ENCODE data around the gene POMGNT2.

The POMGNT2 gene

DNA sequence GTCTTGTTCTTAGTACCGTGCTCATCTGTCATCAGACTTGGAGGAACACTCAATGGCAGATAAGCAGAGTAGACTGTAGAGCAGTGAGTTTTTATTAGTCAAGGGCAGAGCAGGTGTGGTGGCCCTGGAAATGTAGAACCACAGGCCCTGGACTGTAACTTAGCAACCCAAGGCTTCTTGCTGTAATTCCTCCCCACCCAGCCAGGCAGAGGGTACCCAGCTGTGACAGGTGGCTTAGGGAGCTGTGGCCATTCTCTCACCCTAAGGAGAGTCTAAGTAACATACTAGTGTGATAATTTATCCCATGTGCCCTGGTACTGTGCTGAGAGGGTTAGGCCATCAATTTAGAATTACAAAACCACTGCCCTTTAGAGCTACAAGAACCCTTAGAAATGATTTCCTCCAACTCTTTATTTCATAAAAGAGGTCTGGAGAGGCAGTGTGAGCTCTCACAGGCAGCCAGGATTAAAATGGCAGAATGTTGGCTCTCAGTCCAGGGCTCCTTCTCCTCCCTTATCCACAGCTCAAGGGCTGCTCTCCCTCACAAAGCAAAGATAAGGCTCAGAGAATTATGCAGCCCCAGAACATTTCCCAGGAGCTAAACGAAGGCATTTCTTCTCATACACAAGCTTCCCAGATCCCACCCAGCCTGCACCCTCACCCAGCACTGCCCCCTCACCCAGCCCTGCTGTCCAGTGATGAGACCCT is 3.0 kb downstream of the POMGNT2 start:
- DNase-seq, result no peak

DNA sequence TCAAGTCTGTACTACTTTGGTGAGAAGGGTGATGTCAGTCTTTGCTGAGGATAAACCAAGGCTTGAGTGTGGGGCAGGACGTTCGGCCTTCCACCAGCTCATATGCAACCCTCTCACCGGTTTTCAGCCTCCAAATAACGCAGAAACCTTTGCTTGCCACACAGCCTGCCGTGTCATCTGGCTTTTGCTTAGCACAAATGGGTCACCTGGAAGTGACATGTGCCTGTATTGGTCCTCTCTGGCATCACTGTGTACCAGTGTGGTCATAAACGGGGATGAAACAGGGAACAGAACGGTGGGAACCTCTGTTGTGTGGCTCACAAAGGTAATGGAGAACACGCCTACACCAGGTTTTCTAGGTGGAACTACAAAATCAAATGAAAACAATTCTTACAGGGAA is 7.1 kb downstream of the POMGNT2 start:
- DNase-seq, result no peak

DNA sequence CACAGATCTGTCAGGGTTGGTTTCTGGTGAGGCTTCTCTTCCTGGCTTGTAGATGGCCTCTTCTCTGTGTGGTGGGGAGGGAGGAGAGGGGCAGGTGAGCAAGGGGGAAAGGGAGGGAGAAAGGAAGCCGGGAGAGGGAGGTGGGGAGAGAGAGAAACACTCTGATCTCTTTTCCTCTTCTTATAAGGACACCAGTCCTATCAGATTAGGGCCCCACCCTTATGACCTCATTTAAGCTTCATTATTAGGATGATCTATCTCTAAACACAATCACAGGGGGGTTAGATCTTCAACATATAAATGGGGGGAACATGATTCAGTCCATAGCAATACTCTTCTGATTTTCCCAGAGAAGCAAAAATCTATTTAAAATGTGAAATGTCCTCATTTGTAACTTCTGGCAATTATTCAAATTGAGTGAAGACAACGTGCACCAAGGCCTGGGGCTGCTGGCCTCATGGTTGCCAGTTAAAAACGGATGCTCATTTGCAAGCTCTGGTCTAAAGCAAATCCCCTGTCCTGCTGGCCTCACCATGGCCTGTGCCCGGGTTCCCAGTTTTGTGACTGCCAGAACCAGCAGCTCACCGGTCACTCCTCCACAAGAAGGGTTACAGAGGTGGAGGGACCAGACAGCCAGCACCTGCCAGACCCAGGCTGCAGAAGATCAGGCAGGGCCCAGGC is 8.3 kb downstream of the POMGNT2 start:
- DNase-seq, result no peak

DNA sequence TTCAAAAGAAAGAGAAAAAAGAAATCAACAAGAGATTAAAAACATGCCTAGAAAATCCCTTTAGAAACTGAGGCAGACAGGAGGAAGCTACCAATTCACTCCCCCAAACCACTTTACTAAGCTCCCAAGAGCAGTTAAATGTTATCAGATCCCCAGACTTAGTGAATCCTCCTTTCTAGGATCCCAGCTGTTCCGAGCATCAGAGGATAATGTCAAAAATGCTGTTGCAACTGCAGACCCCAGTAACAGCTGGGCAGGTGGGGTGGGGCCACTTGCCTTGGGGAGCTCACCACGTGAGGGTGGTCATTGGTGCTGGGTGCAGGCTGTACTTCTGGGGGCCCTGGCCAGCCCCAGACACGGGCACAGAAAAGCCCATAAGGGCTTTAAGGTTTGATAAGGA is 9.1 kb downstream of the POMGNT2 start:
- DNase-seq, result no peak

DNA sequence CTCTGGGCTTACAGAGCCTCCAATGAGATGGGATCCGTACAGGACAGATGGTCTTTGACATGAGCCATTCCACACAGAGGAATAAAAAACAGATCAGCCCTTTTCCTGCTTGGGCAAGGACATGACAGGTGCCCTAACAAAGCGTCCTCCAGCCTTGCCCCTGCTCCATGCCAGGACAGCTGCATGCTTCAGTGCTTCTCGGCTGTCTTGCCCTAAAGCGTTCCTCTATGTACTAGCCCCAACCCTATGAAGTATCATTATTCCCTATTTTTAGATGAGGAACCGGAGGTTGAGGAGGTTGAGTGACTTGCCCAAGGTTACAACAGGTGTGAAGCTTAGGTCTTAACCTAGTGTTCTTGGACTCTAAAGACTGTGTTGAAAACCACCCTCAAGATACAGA is 10.5 kb downstream of the POMGNT2 start:
- no peak for DNase-seq

DNA sequence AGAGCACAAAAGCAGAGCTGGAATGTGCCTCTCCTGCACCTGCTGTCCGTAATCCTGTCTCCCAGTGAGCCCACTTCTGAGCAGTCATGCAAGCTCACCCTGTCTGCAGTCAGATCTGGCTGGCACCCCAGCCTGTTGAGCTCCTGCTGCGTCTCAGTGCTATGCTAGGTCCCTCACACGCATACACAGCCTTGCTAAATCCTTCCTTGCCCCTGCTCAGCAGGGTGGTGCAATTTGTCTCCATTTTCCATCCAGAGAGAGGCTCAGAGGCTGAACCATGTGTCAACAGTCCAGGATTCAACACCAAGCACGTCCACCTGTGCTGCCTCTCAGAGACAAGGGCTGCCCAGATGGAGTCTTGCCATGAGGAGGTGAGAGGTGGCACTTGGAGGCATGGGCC is 11.0 kb downstream of the POMGNT2 start:
- no peak for DNase-seq

DNA sequence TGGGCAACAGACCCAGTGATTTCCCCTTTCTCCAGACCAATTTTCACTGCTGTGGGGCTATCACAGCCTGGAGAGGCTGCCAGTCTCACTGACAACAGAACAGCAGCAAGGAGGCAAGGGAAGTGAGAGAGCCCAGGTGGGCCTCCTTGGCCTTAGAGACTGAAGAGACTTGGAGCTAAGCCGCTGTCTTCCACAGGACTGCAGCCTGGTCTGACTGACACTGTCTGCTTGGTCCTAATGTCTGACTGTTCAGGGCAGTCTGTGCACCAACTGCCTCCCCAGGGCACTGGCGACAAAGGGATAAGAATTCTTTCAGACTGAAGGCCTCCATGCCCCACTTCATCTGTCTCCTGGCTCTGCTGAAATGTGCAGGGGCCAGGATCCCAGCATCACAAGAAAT is 11.5 kb downstream of the POMGNT2 start:
- DNase-seq, result no peak

DNA sequence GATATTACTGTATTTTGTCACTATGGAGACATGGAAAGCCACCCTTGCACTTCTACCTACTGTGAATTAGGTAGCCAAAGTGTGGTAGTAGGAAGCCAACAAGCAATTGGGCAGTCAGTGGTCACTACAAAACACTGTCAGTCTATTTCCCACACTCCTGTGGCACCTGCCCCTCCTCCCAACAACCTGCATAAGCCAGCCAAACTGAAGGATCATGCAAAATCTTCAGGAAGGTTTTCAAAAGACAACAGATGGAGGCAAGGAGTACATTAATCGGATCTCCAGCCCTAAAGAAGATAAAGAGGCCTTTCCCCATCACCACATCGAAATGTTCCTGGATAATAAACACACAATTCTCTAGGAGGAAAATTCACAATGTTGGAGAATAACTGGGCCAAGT is 11.9 kb downstream of the POMGNT2 start:
- DNase-seq, result no peak

DNA sequence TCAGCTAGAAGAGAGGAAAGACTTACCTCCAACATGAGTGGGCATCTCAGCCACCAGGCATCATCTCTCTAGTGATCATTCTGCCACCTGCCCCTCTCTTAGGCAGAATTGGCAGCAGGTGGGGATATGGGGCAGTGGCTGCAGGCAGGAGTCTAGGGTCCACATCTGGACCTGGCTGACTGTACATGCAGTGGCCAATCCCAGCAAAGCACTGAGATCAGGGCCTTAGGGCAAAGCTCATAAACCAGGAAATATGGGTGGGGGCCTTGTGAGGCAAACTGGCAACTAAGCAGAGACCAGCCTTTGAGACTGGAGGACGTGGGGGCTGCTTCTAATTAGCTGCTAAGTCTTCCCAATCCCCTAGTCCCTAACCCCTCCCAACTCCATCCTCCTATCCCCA is 12.9 kb downstream of the POMGNT2 start:
- DNase-seq, result no peak

DNA sequence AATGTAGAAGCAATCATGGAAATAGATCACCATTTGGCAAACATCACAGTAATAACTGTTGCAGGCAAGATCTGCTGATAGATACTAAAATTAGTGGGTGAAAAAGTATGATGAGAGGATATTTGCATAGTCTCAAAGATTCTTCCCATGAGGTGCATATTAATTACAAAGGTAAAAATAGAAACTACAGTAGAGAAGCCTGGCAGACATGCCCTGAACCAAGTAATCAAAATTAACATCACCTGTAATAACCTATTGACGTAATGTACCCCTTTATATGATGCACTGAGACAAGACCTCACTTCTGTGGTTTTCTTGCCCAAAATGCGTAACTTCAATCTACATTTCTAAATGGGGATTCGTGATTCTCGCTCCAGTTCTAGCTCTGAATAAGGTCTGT is 14.4 kb downstream of the POMGNT2 start:
- DNase-seq, result no peak

DNA sequence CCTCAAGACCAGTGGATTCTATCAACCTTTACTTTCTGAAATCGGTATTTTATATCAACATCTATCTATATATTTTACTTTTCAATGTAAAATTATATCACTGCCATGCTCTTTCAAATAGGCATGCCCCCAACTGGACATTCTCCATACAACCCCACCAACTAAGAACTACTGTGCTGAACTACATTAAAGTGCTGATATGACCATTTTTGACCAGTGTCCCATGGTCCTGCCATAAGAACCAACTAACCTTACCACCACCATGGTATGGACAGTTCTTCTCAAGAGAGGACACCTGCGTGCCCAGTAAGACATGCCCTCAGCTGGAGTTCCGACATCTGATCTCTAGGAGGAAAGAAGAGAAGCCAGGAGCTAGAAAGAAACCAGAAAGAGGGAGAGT is 15.6 kb downstream of the POMGNT2 start:
- no peak for DNase-seq

DNA sequence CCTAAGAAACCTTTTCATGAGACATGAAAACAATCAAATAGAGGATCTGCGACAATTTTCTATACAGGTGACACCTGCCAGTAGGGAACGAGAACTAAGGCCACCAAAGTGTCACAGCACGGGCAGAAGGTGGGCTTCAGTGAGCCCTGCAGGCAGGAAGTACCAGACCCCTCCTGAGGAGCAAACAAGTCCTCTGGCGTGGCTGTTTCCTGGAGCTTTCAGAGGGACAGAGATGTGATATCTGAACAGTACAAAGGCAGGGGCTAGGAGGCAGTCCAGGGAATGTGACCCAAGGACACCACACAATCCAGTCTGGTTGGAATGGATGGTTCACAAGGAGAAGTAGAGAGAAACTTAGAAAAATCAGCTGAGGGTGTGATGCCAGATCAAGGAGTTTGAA is 16.8 kb downstream of the POMGNT2 start:
- DNase-seq, result no peak

DNA sequence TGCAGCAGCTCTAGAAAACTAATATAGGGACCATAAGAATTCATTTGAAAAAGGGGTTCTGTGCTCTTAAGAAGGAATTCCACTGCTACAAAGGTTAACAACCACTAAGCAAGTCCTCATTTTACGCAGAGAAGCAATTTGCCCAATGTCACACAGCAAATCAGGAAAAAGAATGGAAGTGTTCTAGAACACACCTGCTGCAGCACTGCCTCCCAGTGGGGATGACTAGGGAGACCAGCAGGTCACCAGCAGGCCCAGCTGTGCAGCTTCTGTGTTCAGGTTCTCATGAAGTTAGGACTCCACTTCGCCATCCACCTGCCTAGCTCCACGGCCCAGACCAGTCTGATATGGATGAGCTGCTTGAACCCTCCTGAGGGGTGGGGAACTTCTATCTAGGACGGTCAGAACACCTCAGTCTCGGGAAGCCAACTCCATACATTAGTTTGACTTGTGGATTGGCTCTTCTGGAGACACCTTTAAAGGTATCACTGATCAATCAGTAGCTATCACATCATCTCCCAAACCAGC is 18.6 kb downstream of the POMGNT2 start:
- DNase-seq, result no peak

DNA sequence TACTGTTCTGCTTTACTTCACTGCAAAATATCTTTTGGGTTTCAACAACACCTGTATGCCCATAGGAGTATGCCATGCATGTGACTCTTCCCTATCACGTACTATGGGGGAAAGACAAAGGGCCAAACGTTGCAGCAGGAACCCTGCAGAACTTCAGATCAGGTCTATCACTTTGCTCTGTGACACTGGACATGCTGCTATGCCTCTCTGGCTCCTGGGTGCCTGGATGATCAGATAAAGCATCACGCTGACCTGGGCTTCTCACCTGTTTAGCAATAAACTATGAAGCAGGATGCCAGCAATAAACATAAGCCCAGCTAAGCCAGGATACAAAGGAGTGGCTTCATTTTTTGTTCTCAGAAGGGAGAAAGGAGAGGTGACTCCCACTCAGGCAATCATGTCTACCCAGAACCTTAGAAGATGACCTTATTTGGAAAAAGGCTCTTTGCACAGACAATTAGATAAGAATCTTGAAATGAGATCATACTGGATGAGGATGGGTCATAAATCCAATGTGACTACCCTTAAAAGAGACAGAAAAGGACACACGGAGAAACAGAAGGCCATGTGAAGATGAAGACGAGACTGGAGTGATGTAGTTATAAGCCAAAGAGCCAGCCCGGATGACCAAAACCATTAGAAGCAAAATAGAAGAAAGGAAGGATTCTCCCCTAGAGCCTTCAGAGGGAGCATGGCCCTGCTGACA is 19.3 kb downstream of the POMGNT2 start:
- DNase-seq, result no peak

DNA sequence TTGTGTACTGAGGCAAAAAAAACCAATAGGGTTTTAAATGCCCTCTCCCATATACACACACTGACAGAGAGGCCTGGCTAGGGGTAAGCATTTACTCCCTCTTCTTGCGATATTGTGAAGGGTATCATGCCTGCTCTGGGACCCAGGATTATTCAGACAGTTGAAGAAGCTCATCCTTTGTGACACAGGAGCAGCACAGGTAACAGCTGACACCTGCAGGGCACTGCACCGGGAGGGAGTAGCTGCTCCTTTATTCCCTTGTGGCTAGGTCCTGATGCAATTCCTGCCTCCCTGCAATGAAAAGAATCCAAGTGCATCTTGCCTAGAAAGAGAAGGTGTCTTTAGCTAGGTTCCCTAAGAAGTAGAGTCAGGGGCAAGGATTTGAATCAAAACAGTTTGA is 23.4 kb downstream of the POMGNT2 start:
- no peak for DNase-seq

DNA sequence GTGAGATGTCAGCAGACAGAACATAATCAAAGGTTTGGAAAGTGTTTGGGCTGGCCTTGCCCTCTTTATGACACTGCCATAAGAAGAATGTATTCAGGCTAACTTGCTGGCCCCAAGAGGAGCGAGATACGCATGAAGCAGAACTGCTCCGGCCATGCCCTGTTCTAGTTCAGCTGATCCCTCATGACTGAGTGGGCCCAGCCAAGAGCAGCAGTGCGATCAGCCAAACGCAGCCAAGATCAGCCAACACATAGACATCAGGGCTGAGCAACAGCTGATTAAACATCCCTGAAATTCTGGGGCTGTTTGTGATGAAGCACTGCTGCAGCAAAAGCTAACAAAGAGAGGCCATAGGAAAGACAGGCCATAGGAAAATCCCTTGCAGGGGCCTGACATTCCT is 24.1 kb downstream of the POMGNT2 start:
- no peak for DNase-seq

DNA sequence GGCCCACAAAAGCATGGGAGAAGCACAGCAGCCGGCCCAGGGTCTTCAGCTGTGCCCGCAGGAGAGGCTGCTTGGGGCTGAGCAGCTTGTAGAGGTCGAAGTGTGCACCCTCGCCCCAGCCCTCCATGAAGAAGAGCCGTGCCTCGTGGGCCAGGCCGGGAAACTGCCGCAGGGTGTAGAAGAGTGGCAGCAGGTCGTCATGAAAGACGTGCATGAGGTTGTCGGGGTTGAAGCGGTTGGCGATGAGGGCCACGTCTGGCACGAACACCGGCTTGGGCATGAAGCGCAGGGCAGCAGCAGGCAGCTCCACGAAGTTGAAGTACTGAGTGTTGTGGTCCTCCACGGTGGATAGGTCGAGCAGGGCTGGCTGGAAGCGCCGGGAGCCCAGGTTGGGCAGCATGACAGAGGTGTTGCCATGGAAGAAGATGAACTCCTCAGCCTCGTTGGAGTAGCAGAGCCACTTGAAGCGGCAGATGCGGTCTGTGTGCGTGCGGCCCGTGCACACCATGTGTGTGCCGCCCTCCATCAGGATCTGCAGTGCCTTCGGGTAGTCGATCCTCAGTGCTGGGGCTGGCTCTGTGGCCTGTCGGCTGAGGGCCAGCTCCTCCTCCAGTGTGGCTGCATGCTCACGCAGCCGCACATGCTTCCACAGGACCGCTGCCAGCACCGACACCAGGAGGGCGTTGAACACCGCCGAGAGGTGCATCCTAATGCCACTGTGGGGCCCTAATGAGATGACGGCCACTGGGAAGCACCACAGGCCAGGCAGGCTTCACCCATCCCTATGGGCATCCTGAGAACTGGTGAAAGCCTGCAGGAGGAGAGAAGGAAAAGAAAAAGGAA is 24.9 kb downstream of the POMGNT2 start:
- DNase-seq, result no peak

DNA sequence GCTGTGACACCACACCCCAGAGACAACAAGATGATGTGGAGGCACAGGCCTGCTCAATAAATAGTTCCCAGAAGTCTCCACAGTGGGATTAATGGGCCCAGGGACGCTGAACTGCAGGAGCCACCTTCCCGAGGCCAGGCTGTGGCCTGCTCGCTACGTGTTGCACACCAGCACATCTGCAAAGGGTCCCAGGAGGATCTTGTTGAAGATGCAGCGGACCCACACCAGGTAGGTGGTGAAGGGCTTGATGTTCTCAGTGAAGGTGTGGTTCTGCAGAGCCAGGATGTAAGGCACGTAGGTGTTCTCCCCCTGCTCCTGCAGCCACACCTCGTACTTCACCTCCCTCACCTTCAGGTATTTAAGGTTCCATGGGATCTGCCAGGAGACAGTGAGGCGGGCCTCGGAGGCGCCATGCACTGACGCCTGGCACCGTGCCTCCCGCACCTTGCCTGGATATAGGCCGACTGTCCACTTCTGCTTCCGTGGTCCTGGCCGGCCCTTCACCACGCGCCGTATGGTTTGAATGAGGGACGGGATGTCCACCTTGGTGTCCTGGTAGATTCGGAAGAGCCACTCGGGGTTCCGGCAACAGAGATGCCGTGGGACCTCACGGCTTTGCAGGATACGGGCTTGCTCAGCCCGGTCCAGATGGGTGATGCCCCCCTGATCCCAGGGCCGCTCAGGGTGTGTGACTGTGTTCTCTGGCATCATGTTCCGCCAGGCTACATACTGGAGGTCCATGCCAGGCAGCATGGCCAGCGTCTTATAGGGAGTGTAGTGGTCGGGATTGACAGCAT is 26.1 kb downstream of the POMGNT2 start:
- DNase-seq, result no peak

DNA sequence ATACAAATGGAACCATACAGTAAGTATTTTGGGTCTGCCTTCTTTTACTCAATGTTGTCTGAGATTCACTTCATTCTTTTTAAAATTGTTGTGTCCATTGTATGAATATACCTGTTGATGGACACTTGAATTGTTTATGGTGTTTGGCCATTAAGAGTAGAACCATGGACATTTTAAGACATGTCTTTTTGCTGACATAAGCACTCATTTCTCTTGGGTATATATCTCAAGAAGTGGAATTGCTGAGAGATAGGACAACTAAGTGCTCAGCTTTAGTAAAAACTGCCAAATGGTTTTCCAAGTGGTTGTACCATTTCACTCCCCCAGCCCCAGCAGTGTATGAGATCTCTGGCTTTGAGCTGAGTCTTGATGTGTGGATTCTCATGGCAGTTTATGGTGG is 28.2 kb downstream of the POMGNT2 start:
- DNase-seq, result no peak

DNA sequence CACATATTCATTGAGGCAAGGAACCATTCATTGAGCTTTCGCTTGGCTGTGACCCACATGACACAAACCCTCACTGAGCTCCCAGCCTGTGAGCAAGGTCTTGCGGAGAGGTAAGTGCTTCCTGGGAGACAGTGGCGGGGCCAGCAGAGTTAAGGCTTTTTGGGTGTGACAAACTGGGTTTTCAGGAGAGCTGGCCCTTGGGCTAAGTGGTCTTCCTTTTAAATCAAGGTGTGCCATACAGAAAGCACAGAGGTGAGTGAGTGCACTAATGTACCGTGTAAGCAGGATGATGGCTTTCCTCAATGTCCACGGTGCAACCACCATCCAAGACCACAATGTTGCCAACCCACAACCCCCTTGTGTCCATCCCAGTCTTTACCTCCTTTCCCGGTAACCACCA is 28.6 kb downstream of the POMGNT2 start:
- no peak for DNase-seq

DNA sequence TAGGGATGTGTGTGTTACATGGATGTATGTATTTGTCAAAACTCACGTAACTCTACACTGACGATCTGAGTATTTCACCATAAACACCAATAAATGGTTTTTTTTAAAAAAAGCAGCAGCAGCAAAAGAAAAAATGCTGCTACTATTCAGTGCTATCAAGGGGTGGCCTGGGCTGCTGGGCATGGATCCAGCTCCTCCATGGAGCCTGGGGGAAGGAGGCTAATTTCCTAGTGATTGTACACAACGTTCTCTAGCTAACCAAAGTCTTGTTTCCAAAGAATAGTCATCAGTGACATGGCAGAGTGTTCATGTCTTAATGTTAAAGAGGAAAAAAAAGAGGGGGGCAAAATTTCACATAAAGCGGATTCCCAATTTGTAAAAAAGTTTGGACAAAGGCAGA is 29.0 kb downstream of the POMGNT2 start:
- no peak for DNase-seq

Measured in DMS53 (cell line).